SK-N-SH (cell line): Measurements from ENCODE around the gene CC2D2B. TPM values are rescaled to one million over a fixed set of nuclear protein-coding genes. Genes with fewer than 3 reads are reported as not detected.
"Not testable (repeated sequence)": the region's sequence is repeated elsewhere in the genome, so short reads cannot be mapped to it uniquely, and the experiment has no call there.

Experiments
- CTCF ChIA-PET: fragments of 300-600, 350-600 bp; formaldehyde crosslinking; extraction: SDS; loops from one replicate; lab custom pipeline; 2021; lab: Yijun Ruan, JAX
- POLR2A ChIA-PET: fragments of 350-600 bp; sonication (Branson Sonifier 250); formaldehyde crosslinking; extraction: SDS; loops from one replicate; lab custom pipeline; 2020; ENCODE audit warnings: antibody characterized with exemption, inconsistent platforms; lab: Yijun Ruan, JAX
- DNase-seq: peaks from one replicate; pipeline ENCODE4 v3.0.0; 2012
- H2AFZ ChIP-seq: fragments of 200-600 bp; sonication (generic); 2 replicates; pipeline ENCODE4 v1.8.1; 2016; ENCODE audit warnings: antibody characterized with exemption, mild to moderate bottlenecking, low read depth
- H3F3A ChIP-seq: fragments of 200-600 bp; sonication (generic); replicated peaks from 2 replicates; pipeline ENCODE3; 2016; ENCODE audit warnings: antibody characterized with exemption, mild to moderate bottlenecking; ENCODE audit not compliant: insufficient read depth
- H3K27ac ChIP-seq, 2 experiments: fragments of 200-500 bp in 1 of 2; fragments of 200-600 bp in 1 of 2; sonication (Bioruptor generic) in 1 of 2; sonication (generic), shearing (Covaris generic) in 1 of 2; 2 replicates each; pipeline versions ENCODE4 v1.5.1 to v1.6.1; 2014 to 2016; ENCODE audit warnings: low read depth in 2 of 2, inconsistent platforms in 1 of 2, low read length in 1 of 2, mild to moderate bottlenecking in 1 of 2, mixed read lengths in 1 of 2
- H3K27me3 ChIP-seq: fragments of 200-600 bp; sonication (generic), shearing (Covaris generic); 2 replicates; pipeline ENCODE4 v1.6.1; 2016; ENCODE audit warnings: mixed run types; ENCODE audit not compliant: insufficient read depth
- H3K36me3 ChIP-seq, 2 experiments: fragments of 200-500 bp in 1 of 2; fragments of 200-600 bp in 1 of 2; sonication (Bioruptor generic) in 1 of 2; sonication (generic) in 1 of 2; replicated peaks in 1 of 2; 2 replicates each; pipeline versions ENCODE3 to v1.5.1; 2014 to 2016; ENCODE audit warnings: low read length in 1 of 2, mild to moderate bottlenecking in 1 of 2; ENCODE audit not compliant: insufficient read depth in 2 of 2, control insufficient read depth in 1 of 2
- H3K4me1 ChIP-seq, 2 experiments: fragments of 200-500 bp in 1 of 2; fragments of 200-600 bp in 1 of 2; sonication (Bioruptor generic) in 1 of 2; sonication (generic), shearing (Covaris generic) in 1 of 2; 2 replicates each; pipeline versions ENCODE4 v1.5.1 to v1.6.1; 2014 to 2016; ENCODE audit warnings: low read depth in 1 of 2, low read length in 1 of 2, mixed run types in 1 of 2; ENCODE audit not compliant: insufficient read depth in 2 of 2, control insufficient read depth in 1 of 2
- H3K4me2 ChIP-seq: fragments of 200-600 bp; sonication (generic), shearing (Covaris generic); 2 replicates; pipeline ENCODE4 v1.6.1; 2017; ENCODE audit warnings: mixed run types
- H3K4me3 ChIP-seq, 2 experiments: fragments of 200-500 bp in 1 of 2; fragments of 200-600 bp in 1 of 2; sonication (Bioruptor generic) in 1 of 2; sonication (generic), shearing (Covaris generic) in 1 of 2; 2 replicates each; pipeline versions ENCODE4 v1.5.1 to v1.8.1; 2014 to 2016; ENCODE audit warnings: low read depth in 2 of 2, inconsistent platforms in 1 of 2, low read length in 1 of 2, mild to moderate bottlenecking in 1 of 2, mixed read lengths in 1 of 2, moderate library complexity in 1 of 2
- H3K79me2 ChIP-seq: fragments of 200-600 bp; sonication (generic); 2 replicates; pipeline ENCODE4 v1.8.1; 2017; ENCODE audit warnings: mild to moderate bottlenecking; ENCODE audit not compliant: insufficient read depth
- H3K9ac ChIP-seq: fragments of 200-600 bp; sonication (generic); 2 replicates; pipeline ENCODE4 v1.6.1; 2017; ENCODE audit warnings: mixed run types
- H3K9me2 ChIP-seq: fragments of 200-600 bp; sonication (generic); 2 replicates; pipeline ENCODE4 v1.6.1; 2017; ENCODE audit warnings: mixed run types
- H3K9me3 ChIP-seq: fragments of 200-600 bp; sonication (generic); 2 replicates; pipeline ENCODE4 v1.6.1; 2017; ENCODE audit warnings: mixed run types, mild to moderate bottlenecking, moderate library complexity
- H4K20me1 ChIP-seq: fragments of 200-600 bp; sonication (generic); 2 replicates; pipeline ENCODE4 v1.6.1; 2017; ENCODE audit warnings: mild to moderate bottlenecking, mixed run types; ENCODE audit not compliant: insufficient read depth
- CHD2 ChIP-seq: fragments of 150-350 bp; IDR thresholded peaks from 2 replicates; pipeline ENCODE4 v1.6.1; 2018; ENCODE audit warnings: low read length; ENCODE audit not compliant: partially characterized antibody
- ELF1 ChIP-seq: IDR thresholded peaks from 2 replicates; pipeline ENCODE4 v1.4.0; 2012
- EP300 ChIP-seq, 2 experiments: IDR thresholded peaks; 2 replicates each; pipeline versions ENCODE4 v1.4.0 to v1.6.1; 2012; ENCODE audit warnings: borderline replicate concordance in 1 of 2, low read depth in 1 of 2, low read length in 1 of 2
- FOSL2 ChIP-seq: IDR thresholded peaks from 2 replicates; pipeline ENCODE4 v1.4.0; 2012; ENCODE audit warnings: low read depth, mild to moderate bottlenecking, moderate library complexity, borderline replicate concordance
- FOXJ3 ChIP-seq: sonication (generic); formaldehyde crosslinking; IDR thresholded peaks from 2 replicates; pipeline ENCODE4 v1.5.1; 2020; ENCODE audit warnings: mild to moderate bottlenecking, missing genetic modification reagents
- GABPA ChIP-seq: IDR thresholded peaks from 2 replicates; pipeline ENCODE4 v1.4.0; 2012; ENCODE audit warnings: low read depth, mild to moderate bottlenecking
- GATA2 ChIP-seq: sonication (generic); formaldehyde crosslinking; IDR thresholded peaks from 2 replicates; pipeline ENCODE4 v1.5.0; 2020; ENCODE audit warnings: mild to moderate bottlenecking, missing genetic modification reagents
- JUND ChIP-seq: IDR thresholded peaks from 2 replicates; pipeline ENCODE4 v1.4.0; 2012
- MEF2A ChIP-seq: IDR thresholded peaks from 2 replicates; pipeline ENCODE4 v1.4.0; 2012; ENCODE audit warnings: low read depth, borderline replicate concordance
- NFIC ChIP-seq: IDR thresholded peaks from 2 replicates; pipeline ENCODE4 v1.4.0; 2012; ENCODE audit warnings: borderline replicate concordance
- POLR2AphosphoS5 ChIP-seq: IDR thresholded peaks from 2 replicates; pipeline ENCODE4 v1.6.1; 2012; ENCODE audit warnings: low read depth, low read length
- RCOR1 ChIP-seq: fragments of 150-350 bp; IDR thresholded peaks from 2 replicates; pipeline ENCODE4 v1.6.1; 2017; ENCODE audit warnings: antibody characterized with exemption, low read length
- TCF12 ChIP-seq: IDR thresholded peaks from 2 replicates; pipeline ENCODE4 v1.4.0; 2012
- YY1 ChIP-seq: IDR thresholded peaks from 2 replicates; pipeline ENCODE4 v1.4.0; 2012; ENCODE audit warnings: low read depth, mild to moderate bottlenecking
- WGBS: methylation state at CpG from one replicate; pipeline ENCODE4 v1.1.6; 2017; ENCODE audit warnings: low lambda C conversion rate; 5-methylcytosine and 5-hydroxymethylcytosine counted together
- polyA plus RNA-seq, 3 experiments: library from polyadenylated mRNA; depleted of rRNA; stranded (reverse); fragments of >200 nt; gene quantifications; 2 replicates each; pipeline ENCODE4 v1.2.3, GENCODE V29; 2012
- TF ChIP-seq, protein P1 (sequence below): fragments of 150-350 bp; IDR thresholded peaks from 2 replicates; pipeline ENCODE4 v1.6.1; 2016; ENCODE audit warnings: mild to moderate bottlenecking, low read depth, low read length
- TF ChIP-seq, protein P2 (sequence below): IDR thresholded peaks from 2 replicates; pipeline ENCODE4 v1.4.0; 2012; ENCODE audit warnings: low read depth
- TF ChIP-seq, protein P3 (sequence below): IDR thresholded peaks from 2 replicates; pipeline ENCODE4 v1.4.0; 2012; ENCODE audit warnings: low read depth, borderline replicate concordance
- TF ChIP-seq, protein P4 (sequence below): IDR thresholded peaks from 2 replicates; pipeline ENCODE4; 2012
- TF ChIP-seq, protein P5 (sequence below): fragments of 200-600 bp; sonication (generic); IDR thresholded peaks from 2 replicates; pipeline ENCODE4 v1.6.1; 2017; ENCODE audit warnings: antibody characterized with exemption, mild to moderate bottlenecking, moderate library complexity
- TF ChIP-seq, protein P6 (sequence below): IDR thresholded peaks from 2 replicates; pipeline ENCODE4 v1.6.1; 2012; ENCODE audit warnings: mild to moderate bottlenecking, low read depth, low read length, moderate library complexity

The CC2D2B gene
- polyA plus RNA-seq, 1 of the 3 experiments (the other 2 are of a cell fraction), result not detected

DNA sequence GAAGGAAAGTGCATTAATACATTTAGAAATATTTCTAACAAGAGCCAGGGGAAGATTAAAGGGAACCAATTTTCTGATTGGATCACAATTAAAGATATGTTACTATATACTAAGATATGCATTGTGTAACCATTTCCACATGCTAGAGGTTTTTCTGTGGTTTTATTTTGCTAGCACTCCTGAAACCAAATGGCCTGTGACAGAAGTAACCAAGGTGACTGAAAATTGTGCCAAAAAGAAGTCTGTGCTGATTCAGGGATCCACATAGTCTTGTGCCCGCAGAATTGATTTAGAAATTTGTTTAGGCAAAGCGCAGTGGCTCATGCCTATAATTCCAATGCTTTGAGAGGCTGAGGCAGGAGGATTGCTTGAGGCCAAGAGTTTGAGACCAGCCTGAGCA lies 1.8 kb downstream of the CC2D2B start:
- POLR2A ChIA-PET, result no interaction called here
- Histone ChIP-seq H3K79me2 (no peaks in the 10 kb centered on the region), H3K9ac (no peak overlapping the region), H3F3A (no peaks in the 10 kb centered on the region), H3K4me1 (peaks cover 0 to 2% of the 10 kb centered on the region in 2 experiments; a peak in 1 of 4 replicates), H3K27me3 (no peaks in the 10 kb centered on the region), H3K4me2 (no peak overlapping the region), H3K27ac (no peak overlapping the region), H3K36me3 (peaks cover 0 to 5% of the 10 kb centered on the region in 2 experiments), H2AFZ (no peak overlapping the region), H4K20me1 (no peaks in the 10 kb centered on the region), H3K9me3 (no peaks in the 10 kb centered on the region), H3K4me3 (no peak overlapping the region), H3K9me2 (no peaks in the 10 kb centered on the region)
- WGBS, result 100% methylated on average over 2 of the region's 2 CpGs
- no peak for TF ChIP-seq FOXJ3 (CRISPR knock-in tag)
- no peak for TF ChIP-seq YY1
- no peak for TF ChIP-seq MEF2A
- TF ChIP-seq, protein P1, sequence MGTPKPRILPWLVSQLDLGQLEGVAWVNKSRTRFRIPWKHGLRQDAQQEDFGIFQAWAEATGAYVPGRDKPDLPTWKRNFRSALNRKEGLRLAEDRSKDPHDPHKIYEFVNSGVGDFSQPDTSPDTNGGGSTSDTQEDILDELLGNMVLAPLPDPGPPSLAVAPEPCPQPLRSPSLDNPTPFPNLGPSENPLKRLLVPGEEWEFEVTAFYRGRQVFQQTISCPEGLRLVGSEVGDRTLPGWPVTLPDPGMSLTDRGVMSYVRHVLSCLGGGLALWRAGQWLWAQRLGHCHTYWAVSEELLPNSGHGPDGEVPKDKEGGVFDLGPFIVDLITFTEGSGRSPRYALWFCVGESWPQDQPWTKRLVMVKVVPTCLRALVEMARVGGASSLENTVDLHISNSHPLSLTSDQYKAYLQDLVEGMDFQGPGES, result no peak
- no peak for TF ChIP-seq FOSL2
- TF ChIP-seq, protein P2, sequence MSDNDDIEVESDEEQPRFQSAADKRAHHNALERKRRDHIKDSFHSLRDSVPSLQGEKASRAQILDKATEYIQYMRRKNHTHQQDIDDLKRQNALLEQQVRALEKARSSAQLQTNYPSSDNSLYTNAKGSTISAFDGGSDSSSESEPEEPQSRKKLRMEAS, result no peak
- no peak for TF ChIP-seq JUND
- TF ChIP-seq, protein P3, sequence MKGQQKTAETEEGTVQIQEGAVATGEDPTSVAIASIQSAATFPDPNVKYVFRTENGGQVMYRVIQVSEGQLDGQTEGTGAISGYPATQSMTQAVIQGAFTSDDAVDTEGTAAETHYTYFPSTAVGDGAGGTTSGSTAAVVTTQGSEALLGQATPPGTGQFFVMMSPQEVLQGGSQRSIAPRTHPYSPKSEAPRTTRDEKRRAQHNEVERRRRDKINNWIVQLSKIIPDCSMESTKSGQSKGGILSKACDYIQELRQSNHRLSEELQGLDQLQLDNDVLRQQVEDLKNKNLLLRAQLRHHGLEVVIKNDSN, result no peak
- TF ChIP-seq, protein P4, sequence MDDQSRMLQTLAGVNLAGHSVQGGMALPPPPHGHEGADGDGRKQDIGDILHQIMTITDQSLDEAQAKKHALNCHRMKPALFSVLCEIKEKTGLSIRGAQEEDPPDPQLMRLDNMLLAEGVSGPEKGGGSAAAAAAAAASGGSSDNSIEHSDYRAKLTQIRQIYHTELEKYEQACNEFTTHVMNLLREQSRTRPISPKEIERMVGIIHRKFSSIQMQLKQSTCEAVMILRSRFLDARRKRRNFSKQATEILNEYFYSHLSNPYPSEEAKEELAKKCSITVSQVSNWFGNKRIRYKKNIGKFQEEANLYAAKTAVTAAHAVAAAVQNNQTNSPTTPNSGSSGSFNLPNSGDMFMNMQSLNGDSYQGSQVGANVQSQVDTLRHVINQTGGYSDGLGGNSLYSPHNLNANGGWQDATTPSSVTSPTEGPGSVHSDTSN, result no peak
- TF ChIP-seq GATA2 (CRISPR knock-in tag), result no peak
- TF ChIP-seq ELF1, result no peak
- TF ChIP-seq, protein P5, sequence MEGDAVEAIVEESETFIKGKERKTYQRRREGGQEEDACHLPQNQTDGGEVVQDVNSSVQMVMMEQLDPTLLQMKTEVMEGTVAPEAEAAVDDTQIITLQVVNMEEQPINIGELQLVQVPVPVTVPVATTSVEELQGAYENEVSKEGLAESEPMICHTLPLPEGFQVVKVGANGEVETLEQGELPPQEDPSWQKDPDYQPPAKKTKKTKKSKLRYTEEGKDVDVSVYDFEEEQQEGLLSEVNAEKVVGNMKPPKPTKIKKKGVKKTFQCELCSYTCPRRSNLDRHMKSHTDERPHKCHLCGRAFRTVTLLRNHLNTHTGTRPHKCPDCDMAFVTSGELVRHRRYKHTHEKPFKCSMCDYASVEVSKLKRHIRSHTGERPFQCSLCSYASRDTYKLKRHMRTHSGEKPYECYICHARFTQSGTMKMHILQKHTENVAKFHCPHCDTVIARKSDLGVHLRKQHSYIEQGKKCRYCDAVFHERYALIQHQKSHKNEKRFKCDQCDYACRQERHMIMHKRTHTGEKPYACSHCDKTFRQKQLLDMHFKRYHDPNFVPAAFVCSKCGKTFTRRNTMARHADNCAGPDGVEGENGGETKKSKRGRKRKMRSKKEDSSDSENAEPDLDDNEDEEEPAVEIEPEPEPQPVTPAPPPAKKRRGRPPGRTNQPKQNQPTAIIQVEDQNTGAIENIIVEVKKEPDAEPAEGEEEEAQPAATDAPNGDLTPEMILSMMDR, result no peak
- no peak for TF ChIP-seq TCF12
- TF ChIP-seq, protein P6, sequence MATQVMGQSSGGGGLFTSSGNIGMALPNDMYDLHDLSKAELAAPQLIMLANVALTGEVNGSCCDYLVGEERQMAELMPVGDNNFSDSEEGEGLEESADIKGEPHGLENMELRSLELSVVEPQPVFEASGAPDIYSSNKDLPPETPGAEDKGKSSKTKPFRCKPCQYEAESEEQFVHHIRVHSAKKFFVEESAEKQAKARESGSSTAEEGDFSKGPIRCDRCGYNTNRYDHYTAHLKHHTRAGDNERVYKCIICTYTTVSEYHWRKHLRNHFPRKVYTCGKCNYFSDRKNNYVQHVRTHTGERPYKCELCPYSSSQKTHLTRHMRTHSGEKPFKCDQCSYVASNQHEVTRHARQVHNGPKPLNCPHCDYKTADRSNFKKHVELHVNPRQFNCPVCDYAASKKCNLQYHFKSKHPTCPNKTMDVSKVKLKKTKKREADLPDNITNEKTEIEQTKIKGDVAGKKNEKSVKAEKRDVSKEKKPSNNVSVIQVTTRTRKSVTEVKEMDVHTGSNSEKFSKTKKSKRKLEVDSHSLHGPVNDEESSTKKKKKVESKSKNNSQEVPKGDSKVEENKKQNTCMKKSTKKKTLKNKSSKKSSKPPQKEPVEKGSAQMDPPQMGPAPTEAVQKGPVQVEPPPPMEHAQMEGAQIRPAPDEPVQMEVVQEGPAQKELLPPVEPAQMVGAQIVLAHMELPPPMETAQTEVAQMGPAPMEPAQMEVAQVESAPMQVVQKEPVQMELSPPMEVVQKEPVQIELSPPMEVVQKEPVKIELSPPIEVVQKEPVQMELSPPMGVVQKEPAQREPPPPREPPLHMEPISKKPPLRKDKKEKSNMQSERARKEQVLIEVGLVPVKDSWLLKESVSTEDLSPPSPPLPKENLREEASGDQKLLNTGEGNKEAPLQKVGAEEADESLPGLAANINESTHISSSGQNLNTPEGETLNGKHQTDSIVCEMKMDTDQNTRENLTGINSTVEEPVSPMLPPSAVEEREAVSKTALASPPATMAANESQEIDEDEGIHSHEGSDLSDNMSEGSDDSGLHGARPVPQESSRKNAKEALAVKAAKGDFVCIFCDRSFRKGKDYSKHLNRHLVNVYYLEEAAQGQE, result no peak
- no peak for TF ChIP-seq EP300 (IDR thresholded peaks at IDR 0.05; ENCODE audit: borderline replicate concordance in 1 of 2, low read depth in 1 of 2, low read length in 1 of 2)
- TF ChIP-seq RCOR1, result no peak
- no peak for TF ChIP-seq CHD2
- TF ChIP-seq GABPA, result no peak
- no peak for TF ChIP-seq POLR2AphosphoS5
- no peak for TF ChIP-seq NFIC
- DNase-seq, result no peak
- CTCF ChIA-PET, result no interaction called here

DNA sequence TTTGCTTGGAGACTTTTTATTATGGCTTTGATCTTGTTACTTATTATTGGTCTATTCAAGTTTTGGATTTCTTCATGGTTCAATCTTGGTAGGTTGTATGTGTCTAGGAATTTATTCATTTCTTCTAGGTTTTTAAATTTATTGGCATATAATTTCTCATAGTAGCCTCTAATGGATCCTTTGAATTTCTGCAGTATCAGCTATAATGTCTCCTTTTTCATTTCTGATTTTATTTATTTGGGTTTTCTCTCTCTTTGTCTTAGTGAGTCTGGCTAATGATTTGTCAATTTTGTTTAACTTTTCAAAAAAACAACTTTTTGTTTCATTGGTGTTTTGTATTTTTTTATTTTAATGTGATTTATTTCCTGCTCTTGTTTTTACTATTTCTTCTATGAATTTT lies 8.3 kb downstream of the CC2D2B start:
- H3K36me3 ChIP-seq, H3K27me3 ChIP-seq, H2AFZ ChIP-seq, H3K27ac ChIP-seq, H3K9me3 ChIP-seq, H3K4me3 ChIP-seq, H3K79me2 ChIP-seq, CTCF ChIA-PET, H3K4me1 ChIP-seq, H3K9me2 ChIP-seq, DNase-seq, H3K9ac ChIP-seq, H3F3A ChIP-seq, H4K20me1 ChIP-seq, H3K4me2 ChIP-seq, POLR2A ChIA-PET: not testable (repeated sequence)
